ENCODE measurements around the gene ADD2. TPM values are rescaled to one million over a fixed set of nuclear protein-coding genes. Genes with fewer than 3 reads are reported as not detected.

The ADD2 gene
- total RNA-seq, 1 donor from 2014 or later = 4.8 TPM

GRCh38 chr2:70756128-70756527 is 11.9 kb downstream of the ADD2 start:
- Mint-ChIP-seq H3K27me3 (ENCODE audit: low read depth, unreplicated experiment) (peaks cover 9% of the 10 kb centered on the region), H3K4me3 (ENCODE audit: unreplicated experiment) (no peak overlapping the region), H3K27ac (ENCODE audit: unreplicated experiment) (no peak overlapping the region), H3K36me3 (ENCODE audit: low read depth, unreplicated experiment) (no peaks in the 10 kb centered on the region), H3K9me3 (ENCODE audit: unreplicated experiment) (no peaks in the 10 kb centered on the region), H3K4me1 (ENCODE audit: low read depth, unreplicated experiment) (no peaks in the 10 kb centered on the region)
- Histone ChIP-seq H3K79me2 (ENCODE audit: insufficient read depth, low read length) (no peaks in the 10 kb centered on the region), H3K4me1 (ENCODE audit: insufficient read depth, low read length) (no peaks in the 10 kb centered on the region), H2AFZ (ENCODE audit: low read depth, low read length) (no peak overlapping the region), H3K4me3 (ENCODE audit: insufficient read depth, low read depth, low read length) (no peak overlapping the region), H3K36me3 (ENCODE audit: insufficient read depth, low read length) (no peaks in the 10 kb centered on the region), H3K27ac (ENCODE audit: low read depth, low read length) (no peak overlapping the region), H3K9me3 (ENCODE audit: insufficient read depth, low read depth, low read length) (no peaks in the 10 kb centered on the region), H3K4me2 (ENCODE audit: low read length) (no peak overlapping the region), H4K20me1 (ENCODE audit: insufficient read depth, low read length) (no peaks in the 10 kb centered on the region), H3K27me3 (ENCODE audit: insufficient read depth, low read length) (no peaks in the 10 kb centered on the region), H3K9ac (ENCODE audit: low read length) (no peak overlapping the region)
- FAIRE-seq = no peak
- no peak for DNase-seq (ENCODE audit: low read depth)
- TF ChIP-seq EZH2 (IDR thresholded peaks at IDR 0.05; ENCODE audit: insufficient read depth, low read length) (no peak), CTCF (IDR thresholded peaks at IDR 0.05; ENCODE audit: insufficient read depth, low read depth, low read length) (no peak)

- no peak overlapping the region for H3K4me2 ChIP-seq (ENCODE audit: low read length)
- H3K4me1 Mint-ChIP-seq (ENCODE audit: low read depth, unreplicated experiment) = no peaks in the 10 kb centered on the region
These were observed 14.1 kb downstream of the ADD2 start for GRCh38 chr2:70753902-70754301.

More at GRCh38 chr2:70753902-70754301, 14.1 kb downstream of the ADD2 start:
- H3K27me3 Mint-ChIP-seq (ENCODE audit: low read depth, unreplicated experiment) = no peaks in the 10 kb centered on the region
- FAIRE-seq (no peak), DNase-seq (ENCODE audit: low read depth) (no peak)
- no peaks in the 10 kb centered on the region for H3K9me3 Mint-ChIP-seq (ENCODE audit: unreplicated experiment)
- no peaks in the 10 kb centered on the region for H3K36me3 Mint-ChIP-seq (ENCODE audit: low read depth, unreplicated experiment)
- H3K79me2 ChIP-seq (ENCODE audit: insufficient read depth, low read length) = no peaks in the 10 kb centered on the region
- no peaks in the 10 kb centered on the region for H3K27me3 ChIP-seq (ENCODE audit: insufficient read depth, low read length)
- no peak overlapping the region for H3K9ac ChIP-seq (ENCODE audit: low read length)
- no peaks in the 10 kb centered on the region for H3K4me1 ChIP-seq (ENCODE audit: insufficient read depth, low read length)
- H3K4me3 ChIP-seq (ENCODE audit: insufficient read depth, low read depth, low read length) = no peak overlapping the region
- H3K4me3 Mint-ChIP-seq (ENCODE audit: unreplicated experiment) = no peak overlapping the region
- H3K27ac ChIP-seq (ENCODE audit: low read depth, low read length) = no peak overlapping the region
- H3K36me3 ChIP-seq (ENCODE audit: insufficient read depth, low read length) = no peaks in the 10 kb centered on the region
- H3K9me3 ChIP-seq (ENCODE audit: insufficient read depth, low read depth, low read length) = no peaks in the 10 kb centered on the region
- no peak overlapping the region for H3K27ac Mint-ChIP-seq (ENCODE audit: unreplicated experiment)
- no peak for TF ChIP-seq CTCF (IDR thresholded peaks at IDR 0.05; ENCODE audit: insufficient read depth, low read depth, low read length)
- no peak for TF ChIP-seq EZH2 (IDR thresholded peaks at IDR 0.05; ENCODE audit: insufficient read depth, low read length)
- H2AFZ ChIP-seq (ENCODE audit: low read depth, low read length) = no peak overlapping the region
- H4K20me1 ChIP-seq (ENCODE audit: insufficient read depth, low read length) = no peaks in the 10 kb centered on the region
